Skeletal muscle tissue (tissue), 4 donors: ENCODE measurements around the gene PDGFB. TPM values are rescaled to one million over a fixed set of nuclear protein-coding genes. Genes with fewer than 3 reads are reported as not detected.

ENCODE experiments used
- H3K27ac ChIP-seq: one replicate; pipeline ENCODE4 v1.7.0; 2013; ENCODE audit warnings: mild to moderate bottlenecking, low read depth, low read length, inconsistent platforms
- H3K27me3 ChIP-seq, 3 donors: one replicate each; pipeline ENCODE4 v1.7.0; 2013; ENCODE audit warnings: low read length in 3 of 3; ENCODE audit not compliant: control insufficient read depth in 3 of 3, insufficient read depth in 3 of 3
- H3K36me3 ChIP-seq, 3 donors: one replicate each; pipeline ENCODE4 v1.7.0; 2013; ENCODE audit warnings: low read length in 3 of 3; ENCODE audit not compliant: control insufficient read depth in 3 of 3, insufficient read depth in 3 of 3
- H3K4me1 ChIP-seq, 3 donors: one replicate each; pipeline ENCODE4 v1.7.0; 2013; ENCODE audit warnings: low read length in 3 of 3, mild to moderate bottlenecking in 3 of 3; ENCODE audit not compliant: control insufficient read depth in 3 of 3, insufficient read depth in 3 of 3
- H3K4me3 ChIP-seq, 3 donors: one replicate each; pipeline ENCODE4 v1.7.0; 2013; ENCODE audit warnings: low read length in 3 of 3
- H3K9ac ChIP-seq, 3 donors: one replicate each; pipeline ENCODE4 v1.7.0; 2013; ENCODE audit warnings: low read length in 3 of 3, mild to moderate bottlenecking in 3 of 3, moderate library complexity in 2 of 3, low read depth in 1 of 3
- H3K9me3 ChIP-seq, 3 donors: one replicate each; pipeline ENCODE4 v1.7.0; 2013; ENCODE audit warnings: low read length in 3 of 3; ENCODE audit not compliant: control insufficient read depth in 3 of 3
- total RNA-seq: library from RNA; depleted of rRNA; stranded (reverse); fragments of >200 nt; gene quantifications from one replicate; pipeline ENCODE4 v1.2.3, GENCODE V29; 2014
- donor health status: Osteomylitis.

PDGFB gene
- total RNA-seq, 1 donor from 2014 or later, result 8.9 TPM

GRCh38 chr22:39208013-39208680 is 36.6 kb downstream of the PDGFB start:
- Histone ChIP-seq H3K9ac (no peak overlapping the region), H3K4me3 (no peak overlapping the region), H3K9me3 (no peaks in the 10 kb centered on the region), H3K36me3 (peaks cover 0 to 2% (median 0%) of the 10 kb centered on the region in 3 donors), H3K27ac (no peak overlapping the region), H3K4me1 (peaks cover 0 to 6% (median 3%) of the 10 kb centered on the region in 3 donors), H3K27me3 (no peaks in the 10 kb centered on the region)

GRCh38 chr22:39207141-39208012 is 37.4 kb downstream of the PDGFB start:
- H3K4me3 ChIP-seq, result no peak overlapping the region
- H3K27ac ChIP-seq, result no peak overlapping the region

GRCh38 chr22:39206491-39206890 is 38.3 kb downstream of the PDGFB start:
- Histone ChIP-seq H3K27ac (no peak overlapping the region), H3K9ac (no peak overlapping the region), H3K36me3 (no peaks in the 10 kb centered on the region), H3K9me3 (no peaks in the 10 kb centered on the region), H3K4me3 (no peak overlapping the region), H3K4me1 (peaks cover 0 to 6% (median 3%) of the 10 kb centered on the region in 3 donors), H3K27me3 (no peaks in the 10 kb centered on the region)

More at GRCh38 chr22:39207141-39208012, 37.4 kb downstream of the PDGFB start:
- Histone ChIP-seq H3K4me1 (peaks cover 0 to 6% (median 3%) of the 10 kb centered on the region in 3 donors), H3K9ac (no peak overlapping the region), H3K27me3 (no peaks in the 10 kb centered on the region), H3K36me3 (no peaks in the 10 kb centered on the region), H3K9me3 (no peaks in the 10 kb centered on the region)

- H3K9me3 ChIP-seq, result no peaks in the 10 kb centered on the region
- H3K27ac ChIP-seq, result no peak overlapping the region
- H3K36me3 ChIP-seq, result no peaks in the 10 kb centered on the region
- peaks cover 0 to 6% (median 3%) of the 10 kb centered on the region in 3 donors for H3K4me1 ChIP-seq
- H3K9ac ChIP-seq, result no peak overlapping the region
- H3K27me3 ChIP-seq, result no peaks in the 10 kb centered on the region
- no peak overlapping the region for H3K4me3 ChIP-seq
Measured at GRCh38 chr22:39205344-39206021, 39.3 kb downstream of the PDGFB start.

GRCh38 chr22:39204216-39204615 is 40.6 kb downstream of the PDGFB start:
- Histone ChIP-seq H3K9me3 (no peaks in the 10 kb centered on the region), H3K27me3 (no peaks in the 10 kb centered on the region), H3K4me1 (peaks cover 0 to 6% (median 3%) of the 10 kb centered on the region in 3 donors), H3K4me3 (no peak overlapping the region), H3K9ac (no peak overlapping the region), H3K27ac (no peak overlapping the region), H3K36me3 (no peaks in the 10 kb centered on the region)

DNA sequence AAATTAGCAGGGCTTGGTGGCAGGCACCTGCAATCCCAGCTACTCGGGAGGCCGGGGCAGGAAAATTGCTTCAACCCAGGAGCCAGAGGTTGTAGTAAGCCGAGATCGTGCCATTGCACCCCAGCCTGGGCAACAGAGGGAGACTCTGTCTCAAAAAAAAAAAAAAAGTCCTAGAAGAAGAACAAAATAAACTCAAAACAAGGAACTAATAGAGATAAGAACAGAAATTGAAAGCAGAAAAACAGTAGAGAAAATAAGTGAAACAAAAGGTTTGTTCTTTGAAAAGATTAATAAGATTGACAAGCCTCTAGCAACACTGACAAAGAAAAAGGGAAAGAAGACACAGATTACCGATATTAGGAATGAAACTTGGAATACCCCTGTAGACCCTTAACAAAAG is 47.2 kb downstream of the PDGFB start:
- Histone ChIP-seq H3K9me3 (no peaks in the 10 kb centered on the region), H3K4me1 (no peaks in the 10 kb centered on the region), H3K27ac (no peak overlapping the region), H3K9ac (no peak overlapping the region), H3K36me3 (no peaks in the 10 kb centered on the region), H3K27me3 (no peaks in the 10 kb centered on the region), H3K4me3 (no peak overlapping the region)

DNA sequence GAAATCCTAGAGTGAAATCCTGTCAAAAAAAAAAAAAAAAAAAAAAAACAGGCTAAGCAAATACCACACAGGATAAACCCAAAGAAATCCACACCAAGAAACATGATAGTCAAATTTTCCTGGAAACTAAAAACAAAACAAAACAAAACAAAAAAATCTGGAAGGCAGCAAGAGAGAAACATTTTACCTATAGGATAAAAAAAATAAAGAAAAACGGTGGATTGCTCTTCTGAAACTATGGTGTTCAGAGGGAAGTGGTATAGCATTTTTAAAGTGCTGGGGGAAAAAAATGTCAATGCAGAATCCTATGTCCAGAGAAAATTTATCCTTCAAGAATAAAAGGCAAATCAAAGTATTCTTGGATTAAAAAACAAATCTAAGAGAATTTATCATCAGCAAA is 50.7 kb downstream of the PDGFB start:
- H3K9ac ChIP-seq, result no peak overlapping the region
- no peak overlapping the region for H3K4me3 ChIP-seq
- H3K4me1 ChIP-seq, result no peaks in the 10 kb centered on the region
- H3K9me3 ChIP-seq, result no peaks in the 10 kb centered on the region
- H3K36me3 ChIP-seq, result no peaks in the 10 kb centered on the region
- H3K27ac ChIP-seq, result no peak overlapping the region
- H3K27me3 ChIP-seq, result no peaks in the 10 kb centered on the region

- no peak overlapping the region for H3K27ac ChIP-seq
Measured at GRCh38 chr22:39188809-39189208, 56.0 kb downstream of the PDGFB start.

GRCh38 chr22:39185601-39186012 is 59.2 kb downstream of the PDGFB start:
- Histone ChIP-seq H3K27ac (peak overlapping the region; percentile 84), H3K27me3 (peaks cover 0 to 4% (median 4%) of the 10 kb centered on the region in 3 donors), H3K4me1 (peaks cover 15 to 19% (median 16%) of the 10 kb centered on the region in 3 donors), H3K9ac (peak overlapping the region; percentile 23 to 57 (median 50)), H3K4me3 (no peak overlapping the region), H3K9me3 (peaks cover 0 to 6% (median 2%) of the 10 kb centered on the region in 3 donors), H3K36me3 (no peaks in the 10 kb centered on the region)

More at GRCh38 chr22:39188809-39189208, 56.0 kb downstream of the PDGFB start:
- Histone ChIP-seq H3K36me3 (no peaks in the 10 kb centered on the region), H3K27me3 (peaks cover 0 to 4% (median 4%) of the 10 kb centered on the region in 3 donors), H3K9ac (no peak overlapping the region), H3K9me3 (no peaks in the 10 kb centered on the region), H3K4me3 (no peak overlapping the region), H3K4me1 (peaks cover 15 to 16% (median 16%) of the 10 kb centered on the region in 3 donors)
